ENCODE results near the gene SLC22A25. TPM values are rescaled to one million over a fixed set of nuclear protein-coding genes. Genes with fewer than 3 reads are reported as not detected.

The SLC22A25 gene
- total and polyA plus RNA-seq, 10 of the 15 experiments (the other 5 are each of a cell fraction or from before 2014, with no cell fraction given) = not detected

- TF ChIP-seq ELK1 (IDR thresholded peaks at IDR 0.05; ENCODE audit: low read depth, low read length) = no peak
- no peak for TF ChIP-seq NFXL1 (IDR thresholded peaks at IDR 0.05; ENCODE audit: borderline replicate concordance)
These were observed 39.2 kb upstream of the SLC22A25 start (continued) for GRCh38 chr11:63282579-63282978.

DNA sequence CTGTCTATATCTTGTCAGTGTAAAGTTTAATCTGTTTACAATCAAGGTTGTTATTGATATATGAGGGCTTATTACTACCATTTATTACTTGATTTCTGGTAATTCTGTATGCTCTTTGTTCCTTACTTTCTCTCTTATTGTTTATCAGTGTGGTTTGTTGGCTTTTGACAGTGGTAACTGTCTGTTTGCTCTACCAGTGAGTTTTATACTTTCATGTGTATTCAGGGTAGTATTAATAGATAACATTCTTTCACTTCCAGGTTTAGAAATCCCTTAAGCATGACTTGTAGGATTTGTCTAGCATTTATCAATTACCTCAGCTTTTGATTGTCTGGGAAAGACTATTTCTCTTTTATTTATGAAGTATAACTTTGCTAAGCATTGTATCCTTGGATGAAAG is 37.5 kb upstream of the SLC22A25 start:
- Histone ChIP-seq H3K27ac (ENCODE audit: control insufficient read depth, insufficient read depth) (no peak overlapping the region), H3K9me3 (replicated peaks; ENCODE audit: control insufficient read depth, insufficient read depth, low read length) (no peaks in the 10 kb centered on the region), H3K27me3 (replicated peaks in 1 of 2; ENCODE audit: control insufficient read depth in 2 of 2, insufficient read depth in 2 of 2, low read length in 1 of 2) (no peaks in the 10 kb centered on the region), H3K4me1 (ENCODE audit: control insufficient read depth, insufficient read depth, low read length) (no peaks in the 10 kb centered on the region), H3K79me2 (ENCODE audit: control insufficient read depth, insufficient read depth, low read length) (no peaks in the 10 kb centered on the region), H3K4me2 (ENCODE audit: control insufficient read depth, insufficient read depth) (no peak overlapping the region), H4K20me1 (ENCODE audit: control insufficient read depth, insufficient read depth) (no peaks in the 10 kb centered on the region), H2AFZ (ENCODE audit: control insufficient read depth, low read depth, low read length) (no peak overlapping the region), H3K4me3 (no peak overlapping the region), H3K36me3 (ENCODE audit: control insufficient read depth in 2 of 2, insufficient read depth in 2 of 2, low read length in 1 of 2) (no peaks in the 10 kb centered on the region), H3K9ac (ENCODE audit: control insufficient read depth, insufficient read depth, low read length) (no peak overlapping the region)
- intact Hi-C loops (cut with micrococcal nuclease; ENCODE audit: unreplicated experiment) = no loop called here
- ChIA-PET RAD21 (ENCODE audit: unreplicated experiment) (no interaction called here), SMC1A (ENCODE audit: uncharacterized antibody, unreplicated experiment) (no interaction called here), POLR2A (no interaction called here), CTCF (no interaction called here)
- ATAC-seq (no peak), DNase-seq (ENCODE audit: low read depth, low spot score) (no peak), FAIRE-seq (no peak)
- no TSS peak for BruUV-seq (replicated peaks)
- no peak for TF ChIP-seq MAX (IDR thresholded peaks at IDR 0.05; ENCODE audit: low read depth, low read length)
- TF ChIP-seq PBX3 (IDR thresholded peaks at IDR 0.05; ENCODE audit: insufficient replicate concordance, low read depth, low read length) = no peak
- TF ChIP-seq LARP7 (IDR thresholded peaks at IDR 0.05) = no peak
- TF ChIP-seq BACH1 (IDR thresholded peaks at IDR 0.05; ENCODE audit: borderline replicate concordance) = no peak
- TF ChIP-seq ZNF622 (IDR thresholded peaks at IDR 0.05) = no peak
- TF ChIP-seq MEF2A (IDR thresholded peaks at IDR 0.05; ENCODE audit: insufficient read depth, low read depth, low read length) = no peak
- TF ChIP-seq RELA (IDR thresholded peaks at IDR 0.05; ENCODE audit: borderline replicate concordance, partially characterized antibody) = no peak
- no peak for TF ChIP-seq BCL11A (IDR thresholded peaks at IDR 0.05; ENCODE audit: low read depth, low read length)
- TF ChIP-seq, protein P1, sequence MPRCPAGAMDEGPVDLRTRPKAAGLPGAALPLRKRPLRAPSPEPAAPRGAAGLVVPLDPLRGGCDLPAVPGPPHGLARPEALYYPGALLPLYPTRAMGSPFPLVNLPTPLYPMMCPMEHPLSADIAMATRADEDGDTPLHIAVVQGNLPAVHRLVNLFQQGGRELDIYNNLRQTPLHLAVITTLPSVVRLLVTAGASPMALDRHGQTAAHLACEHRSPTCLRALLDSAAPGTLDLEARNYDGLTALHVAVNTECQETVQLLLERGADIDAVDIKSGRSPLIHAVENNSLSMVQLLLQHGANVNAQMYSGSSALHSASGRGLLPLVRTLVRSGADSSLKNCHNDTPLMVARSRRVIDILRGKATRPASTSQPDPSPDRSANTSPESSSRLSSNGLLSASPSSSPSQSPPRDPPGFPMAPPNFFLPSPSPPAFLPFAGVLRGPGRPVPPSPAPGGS (IDR thresholded peaks at IDR 0.05; ENCODE audit: borderline replicate concordance, insufficient read depth, low read depth, low read length, poor library complexity, severe bottlenecking) = no peak
- TF ChIP-seq, protein P2, sequence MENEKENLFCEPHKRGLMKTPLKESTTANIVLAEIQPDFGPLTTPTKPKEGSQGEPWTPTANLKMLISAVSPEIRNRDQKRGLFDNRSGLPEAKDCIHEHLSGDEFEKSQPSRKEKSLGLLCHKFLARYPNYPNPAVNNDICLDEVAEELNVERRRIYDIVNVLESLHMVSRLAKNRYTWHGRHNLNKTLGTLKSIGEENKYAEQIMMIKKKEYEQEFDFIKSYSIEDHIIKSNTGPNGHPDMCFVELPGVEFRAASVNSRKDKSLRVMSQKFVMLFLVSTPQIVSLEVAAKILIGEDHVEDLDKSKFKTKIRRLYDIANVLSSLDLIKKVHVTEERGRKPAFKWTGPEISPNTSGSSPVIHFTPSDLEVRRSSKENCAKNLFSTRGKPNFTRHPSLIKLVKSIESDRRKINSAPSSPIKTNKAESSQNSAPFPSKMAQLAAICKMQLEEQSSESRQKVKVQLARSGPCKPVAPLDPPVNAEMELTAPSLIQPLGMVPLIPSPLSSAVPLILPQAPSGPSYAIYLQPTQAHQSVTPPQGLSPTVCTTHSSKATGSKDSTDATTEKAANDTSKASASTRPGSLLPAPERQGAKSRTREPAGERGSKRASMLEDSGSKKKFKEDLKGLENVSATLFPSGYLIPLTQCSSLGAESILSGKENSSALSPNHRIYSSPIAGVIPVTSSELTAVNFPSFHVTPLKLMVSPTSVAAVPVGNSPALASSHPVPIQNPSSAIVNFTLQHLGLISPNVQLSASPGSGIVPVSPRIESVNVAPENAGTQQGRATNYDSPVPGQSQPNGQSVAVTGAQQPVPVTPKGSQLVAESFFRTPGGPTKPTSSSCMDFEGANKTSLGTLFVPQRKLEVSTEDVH (IDR thresholded peaks at IDR 0.05; ENCODE audit: low read depth, partially characterized antibody) = no peak
- in situ Hi-C loops (cut with MboI) = no loop called here

Data from GM12878 (cell line).